Measurements from ENCODE around the gene F7. TPM values are rescaled to one million over a fixed set of nuclear protein-coding genes. Genes with fewer than 3 reads are reported as not detected.

F7 gene
- total and polyA plus RNA-seq, 2 experiments from 2014 or later, result not detected

GRCh38 chr13:113074401-113074800, 31.2 kb upstream of the F7 start:
- H4K20me1 ChIP-seq (ENCODE audit: insufficient read depth), result no peaks in the 10 kb centered on the region
- H3K9me2 ChIP-seq (ENCODE audit: insufficient read depth), result no peaks in the 10 kb centered on the region
- no peak overlapping the region for H3K4me3 ChIP-seq
- no peak overlapping the region for H2AFZ ChIP-seq
- H3K4me2 ChIP-seq (ENCODE audit: unreplicated experiment), result no peak overlapping the region
- H3K9me3 ChIP-seq (ENCODE audit: low read depth), result no peaks in the 10 kb centered on the region
- peaks cover 16% of the 10 kb centered on the region; the same call in 1 of the 2 replicates for H3K27me3 ChIP-seq (replicated peaks; ENCODE audit: insufficient read depth)
- H3K27ac ChIP-seq, result no peak overlapping the region
- in situ Hi-C loops (cut with MboI), result no loop called here
- H3F3A ChIP-seq (ENCODE audit: insufficient read depth), result no peaks in the 10 kb centered on the region
- WGBS, 2 experiments (ENCODE audit: low coverage in 1 of 2, low lambda C conversion rate in 2 of 2, missing lambda C conversion rate in 2 of 2), result 85 to 87% methylated on average over 11 to 18 of the region's 18 CpGs
- H3K79me2 ChIP-seq (ENCODE audit: insufficient read depth), result no peaks in the 10 kb centered on the region
- no peaks in the 10 kb centered on the region for H3K36me3 ChIP-seq (ENCODE audit: low read depth)
- no peak for TF ChIP-seq EZH2phosphoT487 (IDR thresholded peaks at IDR 0.05; ENCODE audit: insufficient read depth, low read depth)
- TF ChIP-seq EZH2 (IDR thresholded peaks at IDR 0.05; ENCODE audit: insufficient read depth, poor library complexity, severe bottlenecking), result no peak
- H3K9ac ChIP-seq, result no peak overlapping the region
- H3K4me1 ChIP-seq (ENCODE audit: insufficient read depth), result no peaks in the 10 kb centered on the region
- no peak for DNase-seq

DNA sequence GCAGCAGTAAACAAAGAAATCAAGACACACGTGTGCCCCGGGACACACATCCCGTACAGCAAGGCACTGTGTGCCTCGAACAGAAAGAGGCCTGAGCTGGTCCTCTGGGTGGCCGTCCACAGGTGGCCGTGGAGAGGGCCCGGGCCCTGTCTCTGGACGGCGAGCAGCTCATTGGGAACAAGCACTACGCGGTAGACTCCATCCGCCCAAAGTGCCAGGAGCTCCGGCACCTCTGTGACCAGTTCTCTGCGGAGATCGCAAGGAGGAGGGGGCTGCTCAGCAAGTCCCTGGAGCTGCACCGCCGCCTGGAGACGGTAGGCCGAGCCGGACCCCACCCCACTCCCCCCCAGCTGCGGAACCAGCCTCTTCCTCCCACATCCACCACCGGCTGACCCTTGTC, 30.7 kb upstream of the F7 start:
- no peak overlapping the region for H2AFZ ChIP-seq
- no peaks in the 10 kb centered on the region for H3F3A ChIP-seq (ENCODE audit: insufficient read depth)
- H3K9ac ChIP-seq, result no peak overlapping the region
- H3K9me2 ChIP-seq (ENCODE audit: insufficient read depth), result no peaks in the 10 kb centered on the region
- WGBS, 2 experiments (ENCODE audit: low coverage in 1 of 2, low lambda C conversion rate in 2 of 2, missing lambda C conversion rate in 2 of 2), result 74 to 81% methylated on average over 18 to 22 of the region's 22 CpGs
- H3K79me2 ChIP-seq (ENCODE audit: insufficient read depth), result no peaks in the 10 kb centered on the region
- H4K20me1 ChIP-seq (ENCODE audit: insufficient read depth), result no peaks in the 10 kb centered on the region
- no peak overlapping the region for H3K27ac ChIP-seq
- H3K4me3 ChIP-seq, result no peak overlapping the region
- no peaks in the 10 kb centered on the region for H3K4me1 ChIP-seq (ENCODE audit: insufficient read depth)
- in situ Hi-C loops (cut with MboI), result no loop called here
- no peaks in the 10 kb centered on the region for H3K9me3 ChIP-seq (ENCODE audit: low read depth)
- no peaks in the 10 kb centered on the region for H3K36me3 ChIP-seq (ENCODE audit: low read depth)
- no peak for DNase-seq
- no peak for TF ChIP-seq EZH2phosphoT487 (IDR thresholded peaks at IDR 0.05; ENCODE audit: insufficient read depth, low read depth)
- TF ChIP-seq EZH2 (IDR thresholded peaks at IDR 0.05; ENCODE audit: insufficient read depth, poor library complexity, severe bottlenecking), result no peak
- peaks cover 16% of the 10 kb centered on the region; the same call in 1 of the 2 replicates for H3K27me3 ChIP-seq (replicated peaks; ENCODE audit: insufficient read depth)
- no peak overlapping the region for H3K4me2 ChIP-seq (ENCODE audit: unreplicated experiment)

- no peak overlapping the region for H3K4me2 ChIP-seq (ENCODE audit: unreplicated experiment)
- no peaks in the 10 kb centered on the region for H3K36me3 ChIP-seq (ENCODE audit: low read depth)
- no peaks in the 10 kb centered on the region for H3K79me2 ChIP-seq (ENCODE audit: insufficient read depth)
- H2AFZ ChIP-seq, result no peak overlapping the region
- no peak overlapping the region for H3K9ac ChIP-seq
- no peaks in the 10 kb centered on the region for H3K9me3 ChIP-seq (ENCODE audit: low read depth)
- no peaks in the 10 kb centered on the region for H3K4me1 ChIP-seq (ENCODE audit: insufficient read depth)
- DNase-seq, result no peak
- H3K4me3 ChIP-seq, result no peak overlapping the region
- H3K9me2 ChIP-seq (ENCODE audit: insufficient read depth), result no peaks in the 10 kb centered on the region
- H4K20me1 ChIP-seq (ENCODE audit: insufficient read depth), result no peaks in the 10 kb centered on the region
- H3K27ac ChIP-seq, result no peak overlapping the region
- in situ Hi-C loops (cut with MboI), result no loop called here
- peaks cover 16% of the 10 kb centered on the region; the same call in 1 of the 2 replicates for H3K27me3 ChIP-seq (replicated peaks; ENCODE audit: insufficient read depth)
- TF ChIP-seq EZH2phosphoT487 (IDR thresholded peaks at IDR 0.05; ENCODE audit: insufficient read depth, low read depth) (no peak), EZH2 (IDR thresholded peaks at IDR 0.05; ENCODE audit: insufficient read depth, poor library complexity, severe bottlenecking) (no peak)
- H3F3A ChIP-seq (ENCODE audit: insufficient read depth), result no peaks in the 10 kb centered on the region
- 90 to 91% methylated on average over 17 of the region's 17 CpGs for WGBS, 2 experiments (ENCODE audit: low coverage in 1 of 2, low lambda C conversion rate in 2 of 2, missing lambda C conversion rate in 2 of 2)
Observed at GRCh38 chr13:113075711-113076110, 29.9 kb upstream of the F7 start.

DNA sequence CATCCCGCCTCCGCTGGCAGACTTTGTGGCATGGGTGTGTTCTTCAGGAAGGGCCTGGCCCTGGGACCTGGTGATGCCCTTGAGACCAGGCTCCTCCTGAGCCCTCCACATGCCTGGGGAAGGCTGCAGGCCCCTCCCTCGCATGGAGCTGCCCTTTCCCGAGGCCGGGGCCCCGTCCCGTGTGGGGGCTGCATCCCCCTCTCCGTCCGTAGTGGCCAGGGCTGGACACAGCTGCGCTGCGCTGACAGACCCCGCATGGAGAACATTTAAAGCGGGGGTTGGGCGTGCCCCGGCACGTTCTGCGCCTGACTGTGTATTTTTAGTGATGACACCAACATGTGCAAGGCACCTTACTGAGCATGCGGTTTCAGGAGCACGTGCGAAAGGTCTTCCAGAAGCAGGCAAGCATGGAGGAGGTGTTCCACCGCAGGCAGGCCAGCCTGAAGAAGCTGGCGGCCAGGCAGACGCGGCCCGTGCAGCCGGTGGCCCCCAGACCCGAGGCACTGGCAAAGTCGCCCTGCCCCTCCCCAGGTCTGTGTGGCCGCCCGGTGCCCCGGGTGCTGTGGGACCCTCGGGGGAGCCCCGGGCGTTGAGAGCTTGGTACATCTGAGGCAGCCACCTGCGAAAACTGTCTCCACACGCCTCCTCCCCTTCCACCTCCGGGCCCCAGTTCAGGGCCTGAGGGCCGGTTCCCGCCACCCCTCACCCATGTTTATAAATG, 28.8 kb upstream of the F7 start:
- H2AFZ ChIP-seq, result no peak overlapping the region
- WGBS, 2 experiments (ENCODE audit: low coverage in 1 of 2, low lambda C conversion rate in 2 of 2, missing lambda C conversion rate in 2 of 2), result 74 to 85% methylated on average over 24 to 39 of the region's 39 CpGs

More for the DNA sequence above, 28.8 kb upstream of the F7 start:
- peaks cover 16% of the 10 kb centered on the region; the same call in 1 of the 2 replicates for H3K27me3 ChIP-seq (replicated peaks; ENCODE audit: insufficient read depth)
- no peaks in the 10 kb centered on the region for H3K9me3 ChIP-seq (ENCODE audit: low read depth)
- no peak overlapping the region for H3K27ac ChIP-seq
- H3K4me2 ChIP-seq (ENCODE audit: unreplicated experiment), result no peak overlapping the region
- no peak for DNase-seq
- H3K4me1 ChIP-seq (ENCODE audit: insufficient read depth), result no peaks in the 10 kb centered on the region
- H3K9me2 ChIP-seq (ENCODE audit: insufficient read depth), result no peaks in the 10 kb centered on the region
- no peak overlapping the region for H3K9ac ChIP-seq
- H3K4me3 ChIP-seq, result no peak overlapping the region
- H3F3A ChIP-seq (ENCODE audit: insufficient read depth), result no peaks in the 10 kb centered on the region
- TF ChIP-seq EZH2 (IDR thresholded peaks at IDR 0.05; ENCODE audit: insufficient read depth, poor library complexity, severe bottlenecking) (no peak), EZH2phosphoT487 (IDR thresholded peaks at IDR 0.05; ENCODE audit: insufficient read depth, low read depth) (no peak)
- no peaks in the 10 kb centered on the region for H3K36me3 ChIP-seq (ENCODE audit: low read depth)
- in situ Hi-C loops (cut with MboI), result no loop called here
- no peaks in the 10 kb centered on the region for H3K79me2 ChIP-seq (ENCODE audit: insufficient read depth)
- no peaks in the 10 kb centered on the region for H4K20me1 ChIP-seq (ENCODE audit: insufficient read depth)
